ENCODE data around the gene TMEM270. TPM values are rescaled to one million over a fixed set of nuclear protein-coding genes. Genes with fewer than 3 reads are reported as not detected.

The TMEM270 gene
- total and polyA plus RNA-seq, 2 of the 4 experiments (the other 2 are of a cell fraction) = 0.17 TPM; not detected in 1

- Histone ChIP-seq H2BK5ac (ENCODE audit: low read depth, low read length, poor library complexity, severe bottlenecking) (peak overlapping the region; percentile 35), H3K9me3 (ENCODE audit: control insufficient read depth, insufficient read depth, low read length) (no peaks in the 10 kb centered on the region), H3K18ac (ENCODE audit: low read depth, low read length) (no peak overlapping the region), H4K20me1 (ENCODE audit: insufficient read depth, low read length) (no peaks in the 10 kb centered on the region), H3K14ac (replicated peaks; ENCODE audit: low read depth, low read length) (peak overlapping the region; percentile 51; the same call in 1 of the 2 replicates), H3K27me3 (ENCODE audit: control insufficient read depth, insufficient read depth, low read length) (no peaks in the 10 kb centered on the region), H3K27ac (ENCODE audit: insufficient read depth, low read length) (no peak overlapping the region), H4K8ac (ENCODE audit: low read depth in 2 of 2, low read length in 2 of 2) (peak overlapping the region in 1 of 2 experiments; percentile 47; a peak in 2 of 4 replicates), H3K4ac (ENCODE audit: low read depth, low read length) (peak overlapping the region; percentile 72), H3K23ac (ENCODE audit: low read depth, low read length) (peak overlapping the region; percentile 78), H3K56ac (ENCODE audit: extremely low read depth, insufficient read depth, low read length) (no peak overlapping the region), H4K5ac (ENCODE audit: low read depth, low read length) (no peak overlapping the region), H2AK9ac (replicated peaks; ENCODE audit: low read depth, low read length, poor library complexity) (peak overlapping the region; percentile 90), H3K9me1 (ENCODE audit: insufficient read depth, low read length) (peaks cover 31% of the 10 kb centered on the region), H3K9ac (ENCODE audit: low read depth, low read length) (no peak overlapping the region), H3K4me1 (ENCODE audit: control insufficient read depth, insufficient read depth, low read length) (peaks cover 11% of the 10 kb centered on the region), H3K4me3 (ENCODE audit: insufficient read depth, low read depth, low read length) (no peak overlapping the region), H3K4me2 (ENCODE audit: low read depth, low read length) (no peak overlapping the region), H2BK20ac (ENCODE audit: low read depth, low read length) (no peak overlapping the region; the same call in 1 of the 2 replicates), H3K36me3 (ENCODE audit: control insufficient read depth, insufficient read depth, low read length) (no peaks in the 10 kb centered on the region), H2AK5ac (ENCODE audit: low read depth, low read length) (peak overlapping the region; percentile 58), H3K79me1 (ENCODE audit: low read depth in 1 of 2, low read length in 2 of 2) (peaks cover 0 to 11% of the 10 kb centered on the region in 2 experiments; a peak in 1 of 4 replicates), H4K91ac (ENCODE audit: insufficient read depth, low read depth, low read length) (peak overlapping the region; percentile 49), H2BK15ac (ENCODE audit: low read depth, low read length) (peak overlapping the region; percentile 40; the same call in 1 of the 3 replicates), H2AFZ (replicated peaks; ENCODE audit: low read length, poor library complexity) (peak overlapping the region; percentile 81), H2BK120ac (ENCODE audit: low read depth, low read length) (peak overlapping the region; percentile 77; the same call in 1 of the 2 replicates)
- ATAC-seq (ENCODE audit: low read depth) = no peak
- in situ Hi-C loops (cut with MboI; ENCODE audit: low sequenced_read_pairs) = no loop called here
- 55% methylated on average over 6 of the region's 16 CpGs; no CpG with 5 or more reads in 1 of the 2 experiments for WGBS, 2 experiments (ENCODE audit: extremely low coverage in 2 of 2, insufficient read length in 1 of 2)
- ChIA-PET CTCF (no interaction called here), POLR2A (ENCODE audit: unreplicated experiment) (no interaction called here)
- dilution Hi-C loops (cut with HindIII; ENCODE audit: low sequenced_read_pairs, unreplicated experiment) = no loop called here
- DNase-seq = no peak
- no peak for TF ChIP-seq RCOR1 (IDR thresholded peaks at IDR 0.05; ENCODE audit: insufficient replicate concordance, low read length)
- TF ChIP-seq ELK1 (IDR thresholded peaks at IDR 0.05; ENCODE audit: borderline replicate concordance, low read depth, low read length) = no peak
- TF ChIP-seq RAD21 (IDR thresholded peaks at IDR 0.05; ENCODE audit: low read length) = no peak
- no peak for TF ChIP-seq MAZ (IDR thresholded peaks at IDR 0.05; ENCODE audit: borderline replicate concordance, low read depth, low read length)
- no peak for TF ChIP-seq MAFK (IDR thresholded peaks at IDR 0.05; ENCODE audit: low read depth, low read length)
- no TSS peak for BruUV-seq (replicated peaks)
- intact Hi-C loops (cut with micrococcal nuclease) = no loop called here
These were observed 28.9 kb upstream of the TMEM270 start for GRCh38 chr7:73831834-73832651.
